SW480 (cell line): ENCODE results near the gene GSG1L2.

ENCODE experiments used
- DNase-seq: peaks from one replicate; pipeline ENCODE4 v3.0.0-alpha.2; 2016; ENCODE audit warnings: low spot score

The GSG1L2 gene

DNA sequence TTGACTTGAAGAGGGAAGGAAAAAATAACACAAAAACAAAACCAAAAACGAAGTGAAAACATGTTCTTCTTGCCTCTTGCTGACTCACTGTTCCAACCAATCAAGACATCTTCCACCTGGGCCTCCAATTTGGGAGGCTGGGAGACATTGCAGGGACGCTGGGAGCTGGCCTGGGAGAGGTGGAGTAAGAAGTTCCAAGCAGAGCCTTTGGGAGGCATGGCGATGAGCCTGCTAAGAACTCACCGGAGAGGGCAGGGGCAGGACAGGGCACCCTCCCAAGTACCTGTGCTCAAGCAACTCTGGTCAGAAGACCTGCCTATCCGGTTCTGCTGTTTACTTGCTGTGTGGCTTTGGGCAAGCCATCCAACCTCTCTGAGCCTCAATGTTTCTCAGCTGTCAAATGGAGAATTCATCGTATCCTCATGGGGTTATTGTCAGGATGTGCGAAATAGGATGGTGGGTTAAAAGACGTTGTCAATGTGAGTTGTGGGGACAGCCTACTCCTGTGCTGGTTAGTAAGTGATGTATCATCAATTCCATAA is 3.0 kb upstream of the GSG1L2 start:
- DNase-seq = no peak

DNA sequence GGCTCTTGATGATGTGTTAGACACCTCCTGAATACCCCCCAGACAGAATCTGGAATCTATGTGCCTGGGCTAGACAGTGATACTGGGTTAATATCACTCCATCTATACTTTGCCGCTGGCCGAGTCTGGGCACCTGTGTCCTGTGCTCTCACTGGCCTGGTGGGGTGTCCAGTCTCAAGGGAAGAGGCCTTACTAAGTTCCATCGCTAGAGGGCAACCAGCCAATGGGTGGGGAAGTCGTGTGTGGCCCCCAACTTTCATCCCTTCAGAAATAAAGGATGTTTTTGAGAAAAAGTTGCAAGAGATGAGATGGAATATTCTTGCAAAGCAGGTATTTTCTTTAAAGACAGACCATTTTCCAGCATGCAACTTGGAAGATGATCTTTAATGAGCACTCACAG is 2.2 kb upstream of the GSG1L2 start:
- DNase-seq = no peak

DNA sequence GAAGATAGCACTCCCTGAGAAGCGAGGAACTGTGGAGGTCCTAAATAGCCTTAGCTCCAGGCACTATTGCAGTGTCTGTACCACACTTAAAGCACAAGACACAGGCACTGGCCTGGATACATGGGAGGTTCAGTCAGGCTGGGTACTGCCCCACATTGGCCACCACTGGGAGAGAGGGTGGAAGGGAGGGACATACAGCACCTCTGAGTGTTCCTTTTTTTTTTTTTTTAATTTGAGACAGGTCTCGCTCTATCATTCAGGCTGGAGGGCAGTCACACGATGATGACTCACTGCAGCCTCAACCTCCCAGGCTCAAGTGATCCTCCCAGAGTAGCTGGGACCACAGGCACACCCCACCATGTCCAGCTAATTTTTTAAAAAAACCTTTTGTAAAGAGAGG is 1.4 kb downstream of the GSG1L2 start:
- no peak for DNase-seq

DNA sequence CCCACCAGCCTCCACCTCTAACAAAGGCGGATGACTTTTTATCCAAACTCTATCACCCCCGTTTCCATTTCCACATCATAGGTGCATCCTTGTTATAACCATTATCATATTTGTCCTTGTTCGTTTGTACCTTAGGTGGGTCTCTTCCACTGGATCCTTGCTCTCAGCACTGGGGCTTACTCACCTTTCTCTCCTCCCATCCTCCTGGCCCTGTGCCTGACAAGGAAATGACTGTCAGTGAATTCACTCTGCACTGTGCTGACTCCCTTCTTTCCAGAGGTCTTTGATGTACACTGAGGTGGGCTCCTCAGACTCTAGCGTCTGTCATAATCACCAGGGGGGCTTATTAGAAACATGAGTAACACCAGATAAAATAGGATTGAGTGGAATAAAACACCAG is 3.1 kb downstream of the GSG1L2 start:
- no peak for DNase-seq

GRCh38 chr17:9817086-9817485 is 4.8 kb downstream of the GSG1L2 start:
- peak; percentile 54 for DNase-seq

DNA sequence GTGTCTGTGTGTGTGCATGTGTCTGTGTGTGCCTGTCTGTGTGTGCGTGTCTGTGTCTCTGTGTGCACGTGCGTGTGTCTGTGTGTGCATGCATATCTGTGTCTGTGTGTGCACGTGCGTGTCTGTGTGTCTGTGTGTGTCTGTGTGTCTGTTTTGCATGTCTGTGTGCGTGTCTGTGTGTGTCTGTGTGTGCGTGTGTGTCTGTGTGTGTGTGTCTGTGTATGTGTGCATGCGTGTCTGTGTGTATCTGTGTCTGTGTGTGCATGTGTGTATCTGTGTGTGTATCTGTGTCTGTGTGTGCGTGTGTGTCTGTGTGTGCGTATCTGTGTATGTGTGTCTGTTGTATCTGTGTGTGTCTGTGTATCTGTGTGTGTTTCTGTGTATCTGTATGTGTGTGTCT is 5.4 kb downstream of the GSG1L2 start:
- DNase-seq = no peak

DNA sequence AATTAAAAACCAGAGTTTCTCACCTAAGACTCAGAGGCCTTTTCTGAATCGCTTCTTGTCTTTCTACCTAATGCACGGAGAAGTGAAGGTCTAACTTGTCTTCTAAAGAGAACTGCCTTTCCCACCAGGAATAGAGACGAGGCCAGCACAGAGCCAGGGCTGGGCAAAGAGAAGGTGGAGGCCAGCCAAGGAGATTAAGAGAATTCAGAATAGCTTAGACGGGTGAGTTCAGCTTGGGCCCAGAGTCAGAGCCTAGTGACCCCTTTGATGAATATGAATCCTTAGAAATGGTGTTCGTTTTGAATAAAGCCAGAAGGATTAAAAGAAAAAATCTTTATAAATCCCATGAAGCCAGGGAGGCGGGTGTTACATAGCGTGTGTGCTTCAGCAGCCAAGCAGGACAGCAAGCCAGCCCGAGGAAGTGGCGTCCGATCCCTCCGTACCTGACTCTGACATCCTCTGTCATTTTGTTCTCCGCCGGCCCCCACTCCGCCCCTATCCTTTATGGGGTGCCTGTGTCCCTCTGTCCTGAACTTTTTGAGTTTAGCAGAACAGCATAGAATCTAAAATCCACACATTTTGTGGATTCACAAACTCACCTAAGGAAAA is 7.4 kb downstream of the GSG1L2 start:
- DNase-seq = no peak

DNA sequence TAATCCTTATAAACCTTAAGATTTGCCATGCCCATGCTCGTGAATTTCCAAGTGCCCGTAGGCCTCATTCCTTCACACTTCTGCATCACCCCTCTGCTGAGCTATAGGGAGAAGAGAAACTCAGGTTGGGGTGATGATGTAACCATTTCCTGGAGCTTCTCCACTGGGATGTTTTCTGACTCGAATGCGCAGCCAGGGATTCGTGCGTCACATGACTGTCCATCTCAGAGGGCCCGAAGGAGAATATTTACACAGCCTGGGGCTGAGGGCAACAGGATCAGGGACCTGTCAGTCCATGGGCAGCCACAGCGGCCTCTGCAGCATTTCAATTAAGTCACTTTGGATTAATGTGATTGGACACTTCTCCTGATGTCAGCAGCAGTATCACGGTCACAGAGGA is 8.7 kb downstream of the GSG1L2 start:
- DNase-seq = no peak

- no peak for DNase-seq
Observed at GRCh38 chr17:9811537-9811936, 10.3 kb downstream of the GSG1L2 start.

- no peak for DNase-seq
Observed at GRCh38 chr17:9811086-9811485, 10.8 kb downstream of the GSG1L2 start.

DNA sequence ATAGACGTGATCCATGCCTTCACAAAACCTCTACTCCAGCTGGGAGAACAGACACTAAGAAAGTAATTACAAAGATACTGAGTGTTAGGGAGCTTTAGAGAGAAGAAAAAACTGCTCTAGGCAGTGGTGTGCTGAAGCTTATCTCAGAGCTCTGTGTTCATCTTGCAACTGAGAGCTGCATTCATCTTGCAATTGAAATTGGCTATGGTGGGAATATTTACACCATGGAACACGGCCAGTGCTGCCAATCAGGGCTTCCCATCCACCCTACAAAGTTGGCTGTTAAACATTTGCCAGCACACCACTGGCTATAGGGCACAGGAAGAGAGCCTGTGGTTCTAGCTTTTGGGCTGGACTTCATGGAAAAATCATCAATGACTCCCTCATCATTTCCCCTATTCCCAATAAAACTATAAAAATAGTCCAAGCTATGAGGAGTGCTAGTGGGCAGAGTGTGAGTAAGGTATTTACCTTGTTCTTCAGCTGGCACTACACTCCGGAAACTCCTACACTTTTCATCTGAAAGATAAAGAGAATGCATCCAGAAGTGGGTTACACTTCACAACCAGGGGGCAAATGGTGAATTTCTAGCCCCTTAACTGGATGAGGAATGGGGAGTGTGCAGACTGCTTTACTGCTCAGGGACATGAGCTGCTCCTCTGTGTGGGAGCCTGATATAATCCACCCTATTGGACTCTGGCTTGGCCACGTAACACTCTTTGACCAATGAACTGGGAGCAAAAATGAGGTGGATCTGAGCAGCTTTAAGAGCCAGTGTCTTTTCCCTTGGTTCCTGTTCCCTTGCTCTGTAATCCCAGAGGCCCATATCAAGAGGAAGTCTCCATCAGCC is 11.6 kb downstream of the GSG1L2 start:
- no peak for DNase-seq

GRCh38 chr17:9809409-9809808 is 12.5 kb downstream of the GSG1L2 start:
- DNase-seq = no peak

GRCh38 chr17:9806699-9807098 is 15.2 kb downstream of the GSG1L2 start:
- no peak for DNase-seq

- no peak for DNase-seq
Observed at GRCh38 chr17:9805769-9806168, 16.1 kb downstream of the GSG1L2 start.

GRCh38 chr17:9802697-9803096 is 19.2 kb downstream of the GSG1L2 start:
- no peak for DNase-seq

- DNase-seq = no peak
Observed at GRCh38 chr17:9802294-9802693, 19.6 kb downstream of the GSG1L2 start.

GRCh38 chr17:9801505-9801904 is 20.4 kb downstream of the GSG1L2 start:
- no peak for DNase-seq

- no peak for DNase-seq
Observed at GRCh38 chr17:9798724-9799123, 23.2 kb downstream of the GSG1L2 start.

DNA sequence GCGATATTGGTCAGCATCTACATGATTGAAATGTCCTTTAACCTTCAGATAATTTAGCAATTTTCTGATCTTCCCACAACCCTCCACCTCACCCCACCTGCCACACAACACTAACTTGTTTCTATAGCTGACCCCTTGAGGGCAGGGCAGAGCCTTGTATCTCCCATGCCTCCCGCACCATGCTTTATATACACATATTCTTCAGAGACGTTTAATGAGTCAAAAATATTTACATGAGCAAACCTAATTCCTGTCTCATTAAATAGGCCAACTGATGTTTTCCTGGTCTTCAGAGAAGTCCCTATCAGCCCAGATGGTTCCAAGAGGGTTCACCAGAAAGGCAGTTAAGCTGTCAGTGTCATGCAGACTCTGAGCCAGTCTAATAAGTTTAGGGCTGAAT is 23.9 kb downstream of the GSG1L2 start:
- no peak for DNase-seq

DNA sequence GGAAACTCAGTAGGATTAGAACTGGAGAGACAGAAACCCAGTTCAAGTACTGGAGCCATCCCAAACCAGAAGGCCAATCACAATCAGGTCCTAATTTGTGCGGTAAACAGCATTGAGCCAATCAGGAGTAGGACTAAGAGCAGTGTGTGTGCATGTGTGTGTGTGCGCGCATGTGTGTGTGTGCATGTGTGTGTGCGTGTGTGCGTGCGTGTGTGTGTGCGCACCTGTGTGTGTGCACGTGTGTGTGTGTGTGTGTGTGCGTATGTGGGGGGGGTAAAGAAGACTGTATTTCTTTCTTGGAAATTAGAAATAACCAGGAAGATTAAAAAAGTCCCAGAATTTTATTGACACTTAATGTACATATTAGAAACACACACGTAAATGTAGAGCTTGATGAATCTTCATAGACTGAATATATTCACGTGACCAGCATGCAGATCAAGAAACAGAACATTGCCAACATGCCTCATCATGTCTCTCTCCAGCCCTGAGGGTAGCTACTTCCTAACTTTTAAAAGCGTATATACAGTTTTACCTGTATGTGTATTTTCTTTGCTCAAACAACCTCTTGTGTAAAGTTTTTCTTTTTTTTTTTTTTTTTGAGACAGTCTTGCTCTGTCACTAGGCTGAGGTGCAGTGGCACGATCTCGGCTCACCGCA is 29.6 kb downstream of the GSG1L2 start:
- no peak for DNase-seq

GRCh38 chr17:9790889-9791876 is 30.7 kb downstream of the GSG1L2 start, which contains the start of gene DHRS7C:
TSS of gene DHRS7C (minus strand) at chr17:9791592. CDS start at chr17:9791284, 308 bp downstream.
- no peak for DNase-seq

DNA sequence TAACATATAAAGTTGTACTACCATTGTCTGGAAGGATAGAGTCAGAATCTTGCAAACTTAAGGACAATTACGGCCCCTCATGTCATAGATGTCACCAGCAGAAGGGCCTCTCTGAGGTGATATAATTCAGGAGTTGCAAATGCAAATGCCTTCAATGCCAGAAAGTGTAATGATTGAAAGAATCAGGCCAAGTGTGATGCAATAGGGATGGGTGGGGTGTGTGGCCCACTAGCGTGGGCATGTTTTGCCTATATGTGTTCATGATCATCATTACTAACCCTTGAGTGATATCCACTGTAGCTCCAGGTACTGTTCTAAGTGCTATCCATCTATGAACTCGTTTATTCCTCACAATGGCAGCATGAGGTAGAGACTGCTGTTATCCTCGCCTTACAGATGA is 31.6 kb downstream of the GSG1L2 start:
- DNase-seq = no peak
